Activated CD4-positive, CD25-positive, alpha-beta regulatory T cell treated with anti-CD3 and anti-CD28 coated beads, Interleukin-2, amount 50 U/mL, for 16 hours (primary cell): ENCODE data around the gene KLF2.
"Not testable (repeated sequence)": the region's sequence is repeated elsewhere in the genome, so short reads cannot be mapped to it uniquely, and the experiment has no call there.

ENCODE experiments used
- DNase-seq: peaks from one replicate; pipeline ENCODE4 v3.0.0-alpha.2; 2020; ENCODE audit warnings: low read depth, low spot score

KLF2 gene

DNA sequence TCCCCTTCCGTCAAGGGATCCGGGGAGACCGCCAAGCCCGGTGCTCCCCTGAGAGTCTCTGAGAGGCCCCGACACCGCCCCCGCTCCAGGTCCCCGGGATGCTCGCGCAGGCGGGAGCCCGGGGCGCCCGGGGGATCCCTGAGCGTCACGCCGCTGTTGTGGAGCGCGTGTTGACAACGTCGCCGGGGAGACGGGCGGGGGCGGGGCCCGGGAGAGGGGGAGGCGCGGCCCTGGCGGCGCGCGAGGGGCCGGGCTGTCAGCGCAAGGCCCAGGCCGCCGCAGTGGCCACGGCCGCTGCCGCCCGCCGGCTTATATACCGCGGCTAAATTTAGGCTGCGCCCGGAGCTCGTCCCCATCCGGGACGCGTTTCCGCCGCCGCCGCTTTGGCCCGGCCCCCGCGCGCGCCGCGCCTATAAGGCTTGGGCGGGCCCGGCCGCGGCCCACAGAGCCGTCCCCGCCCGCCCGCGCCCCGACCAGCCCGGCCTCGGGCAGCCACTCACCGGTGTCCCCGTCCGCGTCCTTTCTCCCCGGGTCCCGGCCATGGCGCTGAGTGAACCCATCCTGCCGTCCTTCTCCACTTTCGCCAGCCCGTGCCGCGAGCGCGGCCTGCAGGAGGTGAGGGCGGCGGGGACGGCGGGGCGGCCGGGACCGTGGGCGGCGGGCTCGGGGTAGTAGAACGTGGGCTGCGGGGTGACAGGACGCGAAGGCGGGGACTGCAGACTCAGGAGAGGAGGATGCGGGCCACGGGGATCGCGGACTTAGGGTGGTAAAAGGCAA is at the start of gene KLF2:
Gene KLF2, plus strand, starts transcription at position 443 of the 777 bp plus-strand sequence. Its CDS starts 98 bp downstream, at position 541.
- peak; percentile 85 for DNase-seq

- no peak for DNase-seq
Measured at GRCh38 chr19:16280306-16280705, 44.3 kb upstream of the KLF2 start.

DNA sequence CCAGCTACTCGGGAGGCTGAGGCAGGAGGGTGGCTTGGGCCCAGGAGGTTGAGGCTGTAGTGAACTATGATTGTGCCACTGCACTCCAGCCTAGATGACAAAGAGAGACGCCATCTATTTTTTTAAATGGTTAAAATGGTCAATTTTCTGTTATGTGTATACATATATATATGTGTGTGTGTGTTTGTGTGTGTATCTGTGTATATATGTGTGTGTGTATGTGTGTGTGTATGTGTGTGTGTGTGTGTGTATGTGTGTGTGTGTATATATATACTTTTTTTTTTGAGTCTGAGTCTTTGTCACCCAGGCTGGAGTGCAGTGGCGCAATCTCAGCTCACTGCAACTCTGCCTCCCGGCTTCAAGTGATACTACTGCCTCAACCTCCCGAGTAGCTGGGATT is 42.9 kb upstream of the KLF2 start:
- no peak for DNase-seq

GRCh38 chr19:16283210-16284061 is 41.2 kb upstream of the KLF2 start:
- DNase-seq, result peak; percentile 23

DNA sequence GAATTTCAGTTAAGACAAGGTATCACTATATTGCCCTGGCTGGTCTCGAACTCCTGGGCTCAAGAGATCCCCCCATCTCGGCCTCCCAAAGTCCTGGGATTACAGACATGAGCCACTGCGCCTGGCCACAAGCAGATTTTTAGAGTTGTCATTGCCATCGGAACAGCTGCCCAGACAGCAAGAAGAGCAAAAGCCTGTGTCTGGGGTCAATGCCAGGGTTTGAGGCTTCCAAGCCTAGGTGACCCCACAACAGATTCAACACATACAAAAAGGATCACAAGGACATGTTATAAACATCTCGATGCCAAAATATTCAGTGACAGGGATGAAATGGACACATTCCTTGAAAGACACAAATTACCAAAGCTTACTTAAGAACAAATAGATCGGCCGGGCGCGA is 40.1 kb upstream of the KLF2 start:
- no peak for DNase-seq

GRCh38 chr19:16285079-16285478 is 39.5 kb upstream of the KLF2 start:
- DNase-seq, result not testable (repeated sequence)

- no peak for DNase-seq
Measured at GRCh38 chr19:16285769-16286498, 38.7 kb upstream of the KLF2 start.

DNA sequence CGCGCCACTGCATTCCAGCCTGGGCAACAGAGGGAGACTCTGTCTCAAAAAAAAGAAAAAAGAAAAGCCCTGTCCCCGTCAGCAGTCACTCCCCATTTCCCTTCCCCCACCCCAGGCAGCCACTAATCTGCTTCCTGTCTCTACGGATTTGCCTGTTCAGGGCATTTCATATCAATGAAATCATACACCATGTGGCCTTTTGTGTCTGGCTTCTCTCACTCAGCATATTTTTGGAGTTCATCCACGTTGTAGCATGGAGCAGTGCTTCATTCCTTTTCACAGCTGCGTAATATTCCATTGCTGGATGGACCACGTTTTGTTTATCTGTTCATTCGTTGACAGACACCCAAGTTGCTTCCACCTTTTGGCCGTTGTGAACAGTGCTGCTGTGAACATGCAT is 36.1 kb upstream of the KLF2 start:
- no peak for DNase-seq

- no peak for DNase-seq
Measured at GRCh38 chr19:16289594-16289993, 35.0 kb upstream of the KLF2 start.

GRCh38 chr19:16290692-16291091 is 33.9 kb upstream of the KLF2 start:
- no peak for DNase-seq

GRCh38 chr19:16293118-16294091 is 31.2 kb upstream of the KLF2 start:
- DNase-seq, result no peak

GRCh38 chr19:16295057-16295456 is 29.6 kb upstream of the KLF2 start:
- no peak for DNase-seq

- no peak for DNase-seq
Measured at GRCh38 chr19:16296713-16297112, 27.9 kb upstream of the KLF2 start.

DNA sequence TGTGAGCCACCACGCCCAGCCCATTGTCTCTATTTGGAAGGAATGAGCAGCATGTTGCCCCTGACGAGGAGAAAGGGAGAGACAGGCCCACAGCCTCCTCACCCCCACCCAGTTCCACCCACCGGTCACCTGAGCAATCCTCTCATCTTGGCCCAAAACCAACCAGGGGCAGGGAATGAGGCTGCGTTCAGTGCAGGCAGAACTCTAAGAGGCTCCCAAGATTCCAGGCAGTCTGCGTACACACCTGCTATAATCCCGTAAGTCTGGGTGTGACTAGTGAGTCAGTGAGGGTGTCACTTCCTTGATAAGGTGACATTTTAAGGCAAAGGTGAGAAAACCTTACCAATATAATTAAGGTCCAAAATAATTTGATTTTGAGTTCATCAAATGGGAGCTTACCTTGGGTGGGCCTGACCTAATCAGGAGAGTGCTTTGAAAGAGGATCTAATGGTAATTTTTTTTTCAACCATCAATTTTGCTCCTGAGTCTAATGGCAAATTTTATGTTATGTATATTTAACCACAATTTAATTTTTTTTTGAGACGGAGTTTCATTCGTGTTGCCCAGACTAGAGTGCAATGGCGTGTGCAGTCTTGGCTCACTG is 26.9 kb upstream of the KLF2 start:
- DNase-seq, result no peak

- no peak for DNase-seq
Measured at GRCh38 chr19:16298334-16298733, 26.3 kb upstream of the KLF2 start.

DNA sequence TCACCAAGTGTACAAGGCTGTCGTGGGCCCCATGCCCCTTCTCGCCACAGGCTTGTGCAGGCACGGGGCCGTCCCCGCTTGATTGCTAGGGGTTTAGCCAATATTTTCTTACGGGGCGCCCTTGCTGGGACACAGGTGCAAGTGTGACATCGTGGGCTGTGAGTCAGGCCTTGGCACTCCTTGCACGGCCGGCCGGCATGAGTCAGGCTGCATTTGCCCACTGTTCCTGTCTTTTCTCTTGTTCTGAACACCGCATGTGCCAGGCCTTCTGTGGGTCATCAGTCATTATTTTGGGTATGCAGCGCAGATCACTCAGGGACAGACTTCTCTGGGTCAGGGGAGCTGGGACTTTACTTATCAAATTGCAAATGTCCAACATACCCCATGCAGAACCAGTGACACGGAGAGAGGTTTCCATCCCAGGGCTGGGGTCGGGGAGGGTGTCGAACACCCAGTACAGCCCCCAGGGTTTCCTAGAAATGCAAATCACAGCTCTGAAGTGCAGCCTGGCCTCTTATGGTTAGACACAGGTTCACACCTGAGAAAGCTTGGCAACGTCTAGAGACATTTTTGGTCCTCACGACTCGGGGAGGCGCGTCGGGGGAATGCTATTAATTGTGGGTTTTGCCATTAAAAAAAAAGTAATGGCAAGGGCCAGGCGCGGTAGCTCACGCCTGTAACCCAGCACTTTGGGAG is 22.5 kb upstream of the KLF2 start:
- DNase-seq, result no peak

DNA sequence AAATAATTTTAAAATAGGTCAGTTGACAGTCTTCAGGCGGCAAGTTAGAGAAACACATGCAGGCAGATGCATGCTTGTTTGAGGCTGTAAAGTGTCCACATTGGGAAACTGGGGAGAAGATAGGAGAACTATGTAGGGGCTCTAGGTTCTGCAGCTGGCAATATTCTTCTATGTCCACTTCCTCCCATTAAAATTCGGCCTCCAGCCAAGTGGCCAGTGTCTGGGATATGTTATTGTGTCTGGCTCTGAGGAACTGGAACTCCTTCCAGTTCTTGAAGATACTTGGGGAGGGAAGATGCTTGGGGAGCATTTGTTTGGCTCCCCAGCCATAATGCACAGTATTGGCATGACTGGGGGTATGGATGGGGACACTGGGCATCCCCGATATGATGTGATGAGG is 20.9 kb upstream of the KLF2 start:
- DNase-seq, result no peak

- not testable (repeated sequence) for DNase-seq
Measured at GRCh38 chr19:16304511-16304910, 20.1 kb upstream of the KLF2 start.

DNA sequence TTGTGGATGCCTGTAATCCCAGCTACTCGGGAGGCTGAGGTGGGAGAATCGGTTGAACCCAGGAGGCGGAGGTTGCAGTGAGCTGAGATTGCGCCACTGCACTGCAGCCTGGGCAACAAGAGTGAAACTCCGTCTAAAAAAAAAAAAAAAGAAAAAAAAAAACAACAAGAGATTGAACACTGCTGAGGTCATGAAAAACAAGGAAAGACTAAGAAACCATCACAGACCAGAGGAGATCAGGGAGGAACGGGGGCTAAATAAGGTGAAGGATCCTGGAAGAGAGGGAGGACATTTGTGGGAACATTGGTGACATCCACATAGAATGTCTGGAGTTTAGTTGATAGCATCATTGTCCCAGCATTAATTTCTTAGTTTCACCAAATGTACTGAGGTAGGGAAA is 19.6 kb upstream of the KLF2 start:
- DNase-seq, result not testable (repeated sequence)
